Mammary epithelial cell (primary cell): ENCODE data around the gene RNF212.

Source experiments
- EZH2 ChIP-seq: IDR thresholded peaks from 2 replicates; pipeline ENCODE4 v1.6.1; 2012; ENCODE audit warnings: low read length, inconsistent platforms, borderline replicate concordance
- TF ChIP-seq, protein P1 (sequence below), 2 donors: IDR thresholded peaks in 1 of 2; conservative IDR thresholded peaks in 1 of 2; 2 replicates each; pipeline ENCODE4 v1.5.1; 2011 to 2012; ENCODE audit warnings: inconsistent platforms in 2 of 2, low read length in 2 of 2, mild to moderate bottlenecking in 2 of 2, control low read depth in 1 of 2, low read depth in 1 of 2; ENCODE audit not compliant: insufficient read depth in 1 of 2; ENCODE audit errors: extremely low read depth in 1 of 2

GRCh38 chr4:1080432-1080831, 32.9 kb downstream of the RNF212 start:
- TF ChIP-seq, protein P1, sequence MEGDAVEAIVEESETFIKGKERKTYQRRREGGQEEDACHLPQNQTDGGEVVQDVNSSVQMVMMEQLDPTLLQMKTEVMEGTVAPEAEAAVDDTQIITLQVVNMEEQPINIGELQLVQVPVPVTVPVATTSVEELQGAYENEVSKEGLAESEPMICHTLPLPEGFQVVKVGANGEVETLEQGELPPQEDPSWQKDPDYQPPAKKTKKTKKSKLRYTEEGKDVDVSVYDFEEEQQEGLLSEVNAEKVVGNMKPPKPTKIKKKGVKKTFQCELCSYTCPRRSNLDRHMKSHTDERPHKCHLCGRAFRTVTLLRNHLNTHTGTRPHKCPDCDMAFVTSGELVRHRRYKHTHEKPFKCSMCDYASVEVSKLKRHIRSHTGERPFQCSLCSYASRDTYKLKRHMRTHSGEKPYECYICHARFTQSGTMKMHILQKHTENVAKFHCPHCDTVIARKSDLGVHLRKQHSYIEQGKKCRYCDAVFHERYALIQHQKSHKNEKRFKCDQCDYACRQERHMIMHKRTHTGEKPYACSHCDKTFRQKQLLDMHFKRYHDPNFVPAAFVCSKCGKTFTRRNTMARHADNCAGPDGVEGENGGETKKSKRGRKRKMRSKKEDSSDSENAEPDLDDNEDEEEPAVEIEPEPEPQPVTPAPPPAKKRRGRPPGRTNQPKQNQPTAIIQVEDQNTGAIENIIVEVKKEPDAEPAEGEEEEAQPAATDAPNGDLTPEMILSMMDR (conservative IDR thresholded peaks at IDR 0.05 in 1 of 2, IDR thresholded peaks at IDR 0.05 in 1 of 2; ENCODE audit: extremely low read depth in 1 of 2, insufficient read depth in 1 of 2, low read depth in 1 of 2, low read length in 2 of 2): no peak
- no peak for TF ChIP-seq EZH2
